Measurements from ENCODE around the gene BRCC3.
"Not testable (repeated sequence)": the region's sequence is repeated elsewhere in the genome, so short reads cannot be mapped to it uniquely, and the experiment has no call there.

- TF ChIP-seq, protein P1, sequence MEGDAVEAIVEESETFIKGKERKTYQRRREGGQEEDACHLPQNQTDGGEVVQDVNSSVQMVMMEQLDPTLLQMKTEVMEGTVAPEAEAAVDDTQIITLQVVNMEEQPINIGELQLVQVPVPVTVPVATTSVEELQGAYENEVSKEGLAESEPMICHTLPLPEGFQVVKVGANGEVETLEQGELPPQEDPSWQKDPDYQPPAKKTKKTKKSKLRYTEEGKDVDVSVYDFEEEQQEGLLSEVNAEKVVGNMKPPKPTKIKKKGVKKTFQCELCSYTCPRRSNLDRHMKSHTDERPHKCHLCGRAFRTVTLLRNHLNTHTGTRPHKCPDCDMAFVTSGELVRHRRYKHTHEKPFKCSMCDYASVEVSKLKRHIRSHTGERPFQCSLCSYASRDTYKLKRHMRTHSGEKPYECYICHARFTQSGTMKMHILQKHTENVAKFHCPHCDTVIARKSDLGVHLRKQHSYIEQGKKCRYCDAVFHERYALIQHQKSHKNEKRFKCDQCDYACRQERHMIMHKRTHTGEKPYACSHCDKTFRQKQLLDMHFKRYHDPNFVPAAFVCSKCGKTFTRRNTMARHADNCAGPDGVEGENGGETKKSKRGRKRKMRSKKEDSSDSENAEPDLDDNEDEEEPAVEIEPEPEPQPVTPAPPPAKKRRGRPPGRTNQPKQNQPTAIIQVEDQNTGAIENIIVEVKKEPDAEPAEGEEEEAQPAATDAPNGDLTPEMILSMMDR (IDR thresholded peaks at IDR 0.05; ENCODE audit: insufficient read depth, low read length), result not testable (repeated sequence)
- TF ChIP-seq POLR2AphosphoS5, GABPA (IDR thresholded peaks at IDR 0.05; ENCODE audit: low read depth): not testable (repeated sequence)
Observed at GRCh38 chrX:155147612-155148011, 76.3 kb downstream of the BRCC3 start.

Data from HL-60 (cell line).